Peyer's patch (tissue), 4 donors: ENCODE data around the gene FNIP1. TPM values are rescaled to one million over a fixed set of nuclear protein-coding genes. Genes with fewer than 3 reads are reported as not detected.

Experiments used
- DNase-seq, 3 donors: peaks; one replicate each; pipeline ENCODE4 v3.0.0-alpha.2; 2017 to 2019
- H3K27ac ChIP-seq, 4 donors: fragments of 200-600 bp; sonication (generic); one replicate each; pipeline ENCODE4 v1.5.1; 2016 to 2019
- H3K27me3 ChIP-seq, 2 donors: fragments of 200-600 bp; sonication (generic); one replicate each; pipeline ENCODE4 v1.5.1; 2019
- H3K36me3 ChIP-seq, 3 donors: fragments of 200-600 bp; sonication (generic); one replicate each; pipeline ENCODE4 v1.5.1; 2016 to 2019
- H3K4me1 ChIP-seq, 4 donors: fragments of 200-600 bp; sonication (generic); one replicate each; pipeline ENCODE4 v1.5.1; 2016 to 2019
- H3K4me3 ChIP-seq, 4 donors: fragments of 200-600 bp; sonication (generic); 1 replicate in 3 of 4; 2 replicates in 1 of 4; pipeline ENCODE4 v1.5.1; 2016 to 2019; ENCODE audit warnings: mild to moderate bottlenecking in 1 of 4
- H3K9me3 ChIP-seq, 4 donors: fragments of 200-600 bp; sonication (generic); one replicate each; pipeline ENCODE4 v1.5.1; 2016 to 2019; ENCODE audit warnings: mild to moderate bottlenecking in 1 of 4
- POLR2A ChIP-seq, 2 donors: fragments of 450-650 bp; IDR thresholded peaks; one replicate each; pipeline ENCODE4 v1.5.1; 2017; ENCODE audit warnings: antibody characterized with exemption in 2 of 2, mild to moderate bottlenecking in 2 of 2, moderate library complexity in 2 of 2
- total RNA-seq, 4 donors: library from RNA; depleted of rRNA; stranded (reverse); fragments of >200 nt; gene quantifications; one replicate each; pipeline ENCODE4 v1.1.0, GENCODE V29; 2016
- TF ChIP-seq, protein P1 (sequence below), 6 experiments: fragments of 450-650 bp in 4 of 6; fragments of 200-600 bp in 2 of 6; sonication (generic) in 1 of 6; IDR thresholded peaks; one replicate each; pipeline ENCODE4 v1.5.1; 2017 to 2019; ENCODE audit warnings: antibody characterized with exemption in 6 of 6, mild to moderate bottlenecking in 3 of 6, moderate library complexity in 1 of 6

FNIP1 gene
- total RNA-seq, 4 donors from 2014 or later, result 36.9 to 49.5 (median 46.1) TPM

DNA sequence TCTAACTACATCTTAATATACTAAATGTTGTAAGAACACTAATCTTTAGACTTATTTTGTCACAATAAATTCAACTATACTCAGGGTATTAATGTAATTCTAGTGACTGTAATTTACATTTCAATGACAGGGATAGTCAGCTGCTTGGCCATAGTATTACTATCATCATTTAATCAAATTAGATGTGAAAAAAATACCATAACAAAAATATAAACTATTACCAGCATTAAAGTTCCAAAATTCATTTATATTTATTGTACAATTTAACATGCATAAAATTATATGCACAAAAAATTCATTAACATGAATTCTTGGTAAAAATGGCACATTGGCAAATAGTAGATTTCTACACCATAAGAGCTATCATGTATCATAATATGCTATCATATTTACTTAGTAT lies 28.9 kb downstream of the FNIP1 start:
- Histone ChIP-seq H3K36me3 (no peaks in the 10 kb centered on the region), H3K27ac (no peak overlapping the region), H3K9me3 (no peaks in the 10 kb centered on the region), H3K4me3 (no peak overlapping the region), H3K27me3 (no peaks in the 10 kb centered on the region), H3K4me1 (peaks cover 0 to 5% (median 0%) of the 10 kb centered on the region in 4 donors)
- TF ChIP-seq POLR2A (IDR thresholded peaks at IDR 0.05), result no peak
- TF ChIP-seq, protein P1, sequence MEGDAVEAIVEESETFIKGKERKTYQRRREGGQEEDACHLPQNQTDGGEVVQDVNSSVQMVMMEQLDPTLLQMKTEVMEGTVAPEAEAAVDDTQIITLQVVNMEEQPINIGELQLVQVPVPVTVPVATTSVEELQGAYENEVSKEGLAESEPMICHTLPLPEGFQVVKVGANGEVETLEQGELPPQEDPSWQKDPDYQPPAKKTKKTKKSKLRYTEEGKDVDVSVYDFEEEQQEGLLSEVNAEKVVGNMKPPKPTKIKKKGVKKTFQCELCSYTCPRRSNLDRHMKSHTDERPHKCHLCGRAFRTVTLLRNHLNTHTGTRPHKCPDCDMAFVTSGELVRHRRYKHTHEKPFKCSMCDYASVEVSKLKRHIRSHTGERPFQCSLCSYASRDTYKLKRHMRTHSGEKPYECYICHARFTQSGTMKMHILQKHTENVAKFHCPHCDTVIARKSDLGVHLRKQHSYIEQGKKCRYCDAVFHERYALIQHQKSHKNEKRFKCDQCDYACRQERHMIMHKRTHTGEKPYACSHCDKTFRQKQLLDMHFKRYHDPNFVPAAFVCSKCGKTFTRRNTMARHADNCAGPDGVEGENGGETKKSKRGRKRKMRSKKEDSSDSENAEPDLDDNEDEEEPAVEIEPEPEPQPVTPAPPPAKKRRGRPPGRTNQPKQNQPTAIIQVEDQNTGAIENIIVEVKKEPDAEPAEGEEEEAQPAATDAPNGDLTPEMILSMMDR (IDR thresholded peaks at IDR 0.05), result no peak
- DNase-seq, result no peak

DNA sequence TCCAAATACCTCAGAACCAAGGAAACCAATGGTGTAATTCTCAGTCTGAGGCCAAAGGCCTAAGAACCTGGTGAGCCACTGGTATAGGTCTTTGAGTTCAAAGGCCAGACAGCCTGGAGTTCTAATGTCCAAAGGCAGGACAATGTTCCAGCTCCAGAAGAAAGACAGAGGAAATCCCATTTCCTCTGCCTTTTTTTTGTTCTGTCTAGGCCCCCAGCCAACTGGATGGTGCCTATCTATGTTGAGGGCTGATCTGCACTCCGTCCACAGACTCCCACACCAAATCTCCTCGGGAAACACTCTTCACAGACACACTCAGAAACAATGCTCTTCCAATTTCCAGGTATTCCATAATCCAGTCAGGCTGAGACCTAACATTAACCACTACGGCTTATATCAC lies 30.1 kb downstream of the FNIP1 start:
- peaks cover 0 to 5% (median 0%) of the 10 kb centered on the region in 4 donors for H3K4me1 ChIP-seq
- no peaks in the 10 kb centered on the region for H3K27me3 ChIP-seq
- TF ChIP-seq POLR2A (IDR thresholded peaks at IDR 0.05), result no peak
- TF ChIP-seq, protein P1 (IDR thresholded peaks at IDR 0.05), result no peak
- H3K36me3 ChIP-seq, result no peaks in the 10 kb centered on the region
- no peak for DNase-seq
- no peaks in the 10 kb centered on the region for H3K9me3 ChIP-seq
- H3K4me3 ChIP-seq, result no peak overlapping the region
- H3K27ac ChIP-seq, result no peak overlapping the region

GRCh38 chr5:131765261-131765660 lies 31.6 kb downstream of the FNIP1 start:
- Histone ChIP-seq H3K36me3 (no peaks in the 10 kb centered on the region), H3K9me3 (no peaks in the 10 kb centered on the region), H3K27ac (no peak overlapping the region), H3K4me3 (no peak overlapping the region), H3K27me3 (no peaks in the 10 kb centered on the region), H3K4me1 (peaks cover 0 to 5% (median 0%) of the 10 kb centered on the region in 4 donors)
- TF ChIP-seq POLR2A (IDR thresholded peaks at IDR 0.05), result no peak
- TF ChIP-seq, protein P1 (IDR thresholded peaks at IDR 0.05), result no peak
- DNase-seq, result no peak

GRCh38 chr5:131763968-131764367 lies 32.8 kb downstream of the FNIP1 start:
- Histone ChIP-seq H3K4me3 (no peak overlapping the region), H3K27ac (no peak overlapping the region), H3K4me1 (peaks cover 0 to 5% (median 0%) of the 10 kb centered on the region in 4 donors), H3K36me3 (no peaks in the 10 kb centered on the region), H3K9me3 (no peaks in the 10 kb centered on the region), H3K27me3 (no peaks in the 10 kb centered on the region)
- no peak for DNase-seq
- no peak for TF ChIP-seq POLR2A (IDR thresholded peaks at IDR 0.05)
- TF ChIP-seq, protein P1 (IDR thresholded peaks at IDR 0.05), result no peak

DNA sequence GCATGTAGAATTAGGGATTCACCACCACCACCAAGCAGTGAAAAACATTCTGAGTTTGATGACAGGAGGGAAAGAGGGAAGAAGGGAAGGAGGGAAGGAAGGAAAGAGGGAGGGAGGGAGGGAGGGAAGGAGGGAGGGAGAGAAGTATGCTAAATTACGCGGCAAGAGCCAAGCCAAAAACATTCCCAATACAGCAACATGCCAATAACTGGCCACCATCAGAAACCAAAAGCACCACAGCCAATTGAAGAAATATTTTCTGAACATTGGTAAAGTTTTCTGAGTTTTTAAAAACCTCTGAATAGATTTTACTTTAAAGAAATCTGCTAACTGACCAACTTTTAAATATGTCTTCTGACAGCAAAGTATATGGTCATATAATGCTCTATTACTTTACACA lies 36.0 kb downstream of the FNIP1 start:
- TF ChIP-seq, protein P1 (IDR thresholded peaks at IDR 0.05), result no peak
- no peak for TF ChIP-seq POLR2A (IDR thresholded peaks at IDR 0.05)
- Histone ChIP-seq H3K27ac (no peak overlapping the region), H3K4me3 (no peak overlapping the region), H3K36me3 (no peaks in the 10 kb centered on the region), H3K27me3 (no peaks in the 10 kb centered on the region), H3K4me1 (peaks cover 0 to 6% (median 0%) of the 10 kb centered on the region in 4 donors), H3K9me3 (no peaks in the 10 kb centered on the region)
- DNase-seq, result no peak

GRCh38 chr5:131759704-131760103 lies 37.1 kb downstream of the FNIP1 start:
- H3K9me3 ChIP-seq, result no peaks in the 10 kb centered on the region
- no peak overlapping the region for H3K27ac ChIP-seq
- H3K4me1 ChIP-seq, result peaks cover 0 to 6% (median 0%) of the 10 kb centered on the region in 4 donors
- H3K36me3 ChIP-seq, result no peaks in the 10 kb centered on the region
- no peak overlapping the region for H3K4me3 ChIP-seq
- H3K27me3 ChIP-seq, result no peaks in the 10 kb centered on the region
- TF ChIP-seq, protein P1 (IDR thresholded peaks at IDR 0.05), result no peak
- TF ChIP-seq POLR2A (IDR thresholded peaks at IDR 0.05), result no peak
- DNase-seq, result no peak
